B cell (primary cell): ENCODE results near the gene PFN4. TPM values are rescaled to one million over a fixed set of nuclear protein-coding genes. Genes with fewer than 3 reads are reported as not detected.

Experiments
- ATAC-seq: fragments of 200-7000 bp; cut with Tn5 transposase; one replicate; pipeline ENCODE4 v1.10.0; 2021; ENCODE audit warnings: low read depth, mild to moderate bottlenecking, moderate number of reproducible peaks, moderate library complexity
- CTCF ChIA-PET: fragments of 350-600 bp; sonication (Branson Sonifier 250); formaldehyde crosslinking; loops from one replicate; lab custom pipeline; 2021; ENCODE audit warnings: antibody characterized with exemption, inconsistent platforms; lab: Charles Lee
- POLR2A ChIA-PET: fragments of 350-600 bp; sonication (Branson Sonifier 250); formaldehyde crosslinking; loops from one replicate; lab custom pipeline; 2021; ENCODE audit warnings: antibody characterized with exemption; lab: Charles Lee
- DNase-seq: peaks from one replicate; pipeline ENCODE4 v3.0.0; 2013
- H2AFZ ChIP-seq: 2 replicates; pipeline ENCODE4 v1.6.1; 2012; ENCODE audit warnings: mild to moderate bottlenecking, low read depth, low read length; ENCODE audit not compliant: insufficient read depth, poor library complexity, severe bottlenecking
- H3K27ac ChIP-seq, 2 donors: 1 replicate in 1 of 2; 2 replicates in 1 of 2; pipeline ENCODE4 v1.5.1; 2012 to 2013; ENCODE audit warnings: low read length in 2 of 2, mild to moderate bottlenecking in 2 of 2, moderate library complexity in 1 of 2
- H3K27me3 ChIP-seq, 4 experiments: fragments of 200-600 bp in 1 of 4; sonication (generic) in 1 of 4; replicated peaks in 1 of 4; 1 replicate in 2 of 4; 2 replicates in 2 of 4; pipeline versions ENCODE4 v1.6.1 to v1.7.0; 2013 to 2016; ENCODE audit warnings: low read length in 3 of 4, mild to moderate bottlenecking in 2 of 4, mixed read lengths in 1 of 4, moderate library complexity in 1 of 4; ENCODE audit not compliant: insufficient read depth in 4 of 4, control insufficient read depth in 3 of 4; ENCODE audit errors: control extremely low read depth in 1 of 4
- H3K36me3 ChIP-seq, 2 experiments: replicated peaks in 1 of 2; 1 replicate in 1 of 2; 2 replicates in 1 of 2; pipeline versions ENCODE4 v1.6.1 to v1.7.1; 2013; ENCODE audit warnings: low read length in 1 of 2; ENCODE audit not compliant: insufficient read depth in 2 of 2, control insufficient read depth in 1 of 2; ENCODE audit errors: control extremely low read depth in 1 of 2, extremely low read depth in 1 of 2
- H3K4me1 ChIP-seq, 2 donors: fragments of 200-600 bp in 1 of 2; sonication (generic) in 1 of 2; 1 replicate in 1 of 2; 2 replicates in 1 of 2; pipeline versions ENCODE4 v1.5.1 to v1.6.1; 2013 to 2017; ENCODE audit warnings: low read length in 2 of 2; ENCODE audit not compliant: control insufficient read depth in 2 of 2, insufficient read depth in 2 of 2
- H3K4me2 ChIP-seq: replicated peaks from 2 replicates; pipeline ENCODE3; 2012; ENCODE audit warnings: mild to moderate bottlenecking, low read depth, low read length; ENCODE audit not compliant: poor library complexity, severe bottlenecking
- H3K4me3 ChIP-seq, 5 experiments: fragments of 200-600 bp in 1 of 5; sonication (generic) in 1 of 5; 1 replicate in 3 of 5; 2 replicates in 2 of 5; pipeline versions ENCODE4 v1.5.1 to v1.7.0; 2011 to 2016; ENCODE audit warnings: low read length in 4 of 5, mild to moderate bottlenecking in 4 of 5, low read depth in 2 of 5, control low read depth in 1 of 5, moderate library complexity in 1 of 5; ENCODE audit not compliant: insufficient read depth in 1 of 5; ENCODE audit errors: control extremely low read depth in 1 of 5, extremely low read depth in 1 of 5
- H3K79me2 ChIP-seq: fragments of 200-600 bp; sonication (generic); one replicate; pipeline ENCODE4 v1.6.0; 2016; ENCODE audit warnings: low read length; ENCODE audit not compliant: control insufficient read depth, insufficient read depth
- H3K9ac ChIP-seq: fragments of 200-600 bp; sonication (generic); 2 replicates; pipeline ENCODE4 v1.6.1; 2017; ENCODE audit warnings: mild to moderate bottlenecking, low read length, moderate library complexity
- H3K9me3 ChIP-seq, 3 donors: one replicate each; pipeline versions ENCODE4 v1.6.1 to v1.7.1; 2013; ENCODE audit warnings: low read length in 2 of 3; ENCODE audit not compliant: control insufficient read depth in 2 of 3, insufficient read depth in 1 of 3; ENCODE audit errors: control extremely low read depth in 1 of 3
- H4K20me1 ChIP-seq: 2 replicates; pipeline ENCODE4 v1.6.0; 2012; ENCODE audit warnings: mild to moderate bottlenecking, low read length; ENCODE audit not compliant: insufficient read depth, control insufficient read depth, poor library complexity, severe bottlenecking
- H3K27ac Mint-ChIP-seq: one replicate; pipeline ENCODE4 v1.8.0; 2021; ENCODE audit warnings: mixed read lengths
- H3K27me3 Mint-ChIP-seq: one replicate; pipeline ENCODE4 v1.8.0; 2021; ENCODE audit warnings: mixed read lengths
- H3K4me1 Mint-ChIP-seq: one replicate; pipeline ENCODE4 v1.8.0; 2021; ENCODE audit warnings: mixed read lengths
- H3K4me3 Mint-ChIP-seq: one replicate; pipeline ENCODE4 v1.8.0; 2021; ENCODE audit warnings: mixed read lengths
- H3K9me3 Mint-ChIP-seq: one replicate; pipeline ENCODE4 v1.8.0; 2022; ENCODE audit warnings: mixed read lengths; ENCODE audit not compliant: insufficient read depth
- CTCF ChIP-seq: fragments of 200-600 bp; IDR thresholded peaks from one replicate; pipeline ENCODE4 v1.8.0; 2022; ENCODE audit warnings: antibody characterized with exemption, mild to moderate bottlenecking
- EZH2 ChIP-seq: IDR thresholded peaks from 2 replicates; pipeline ENCODE4 v1.6.1; 2012; ENCODE audit warnings: borderline replicate concordance, low read depth, mild to moderate bottlenecking, moderate library complexity, low read length; ENCODE audit not compliant: insufficient read depth, poor library complexity, severe bottlenecking
- WGBS: methylation state at CpG from one replicate; pipeline ENCODE4 v1.1.5; 2013; ENCODE audit warnings: missing lambda C conversion rate; ENCODE audit not compliant: insufficient coverage; 5-methylcytosine and 5-hydroxymethylcytosine counted together
- intact Hi-C: fragments of 100-400 bp; cut with micrococcal nuclease; formaldehyde crosslinking; loops from one replicate; pipeline ENCODE4 v1.10.0; 2022
- polyA plus RNA-seq: library from polyadenylated mRNA; depleted of rRNA; stranded (reverse); fragments of >200 nt; gene quantifications from 2 replicates; pipeline ENCODE4 v1.2.3, GENCODE V29; 2012
- total RNA-seq, 2 donors: library from RNA; stranded (reverse); fragments of 120-200 nt in 1 of 2; gene quantifications; 1 replicate in 1 of 2; 2 replicates in 1 of 2; pipeline versions ENCODE4 v1.2.3 to v1.2.4, GENCODE V29; 2013 to 2022

PFN4 gene
- total and polyA plus RNA-seq, 2 donors (not counting 1 experiment from before 2014, with no cell fraction given): 0.13 to 0.39 TPM

- no peaks in the 10 kb centered on the region for H4K20me1 ChIP-seq
- Mint-ChIP-seq H3K4me3 (no peak overlapping the region), H3K27ac (no peak overlapping the region), H3K27me3 (no peaks in the 10 kb centered on the region), H3K4me1 (no peaks in the 10 kb centered on the region), H3K9me3 (peaks cover 3% of the 10 kb centered on the region)
- TF ChIP-seq EZH2 (no peak), CTCF (no peak)
- CTCF ChIA-PET: interaction anchor here (0.6 to 0.7 kb wide), 2 partner anchors 19 to 70 kb away, joined by 3 to 6 read pairs; no protein-coding TSS in a partner anchor
- peaks cover 0 to 8% (median 1%) of the 10 kb centered on the region in 3 donors for H3K9me3 ChIP-seq
- H3K36me3 ChIP-seq: no peaks in the 10 kb centered on the region
- intact Hi-C loops: no loop called here
- no peak overlapping the region for H3K4me3 ChIP-seq
- H2AFZ ChIP-seq: no peak overlapping the region
- no peak overlapping the region for H3K4me2 ChIP-seq
- H3K27me3 ChIP-seq: no peaks in the 10 kb centered on the region
- H3K79me2 ChIP-seq: peaks cover 9% of the 10 kb centered on the region
- H3K9ac ChIP-seq: no peak overlapping the region
- no peak for ATAC-seq
- no peaks in the 10 kb centered on the region for H3K4me1 ChIP-seq
- 100% methylated on average over 1 of the region's 3 CpGs for WGBS
- no peak for DNase-seq
- POLR2A ChIA-PET: no interaction called here
- H3K27ac ChIP-seq: no peak overlapping the region
Measured at GRCh38 chr2:24132543-24132942, 9.4 kb upstream of the PFN4 start.

GRCh38 chr2:24125956-24126355 lies 2.8 kb upstream of the PFN4 start:
- Histone ChIP-seq H3K27me3 (no peaks in the 10 kb centered on the region), H3K79me2 (no peaks in the 10 kb centered on the region), H3K36me3 (no peaks in the 10 kb centered on the region), H3K4me1 (peaks cover 5 to 18% of the 10 kb centered on the region in 2 donors), H3K9ac (no peak overlapping the region), H4K20me1 (no peaks in the 10 kb centered on the region), H3K9me3 (no peaks in the 10 kb centered on the region), H3K27ac (no peak overlapping the region), H3K4me3 (no peak overlapping the region), H3K4me2 (no peak overlapping the region), H2AFZ (no peak overlapping the region)
- no CpG with 5 or more reads among the region's 1 CpG for WGBS
- DNase-seq: no peak
- Mint-ChIP-seq H3K9me3 (no peaks in the 10 kb centered on the region), H3K4me1 (peaks cover 20% of the 10 kb centered on the region), H3K4me3 (no peak overlapping the region), H3K27ac (no peak overlapping the region), H3K27me3 (no peaks in the 10 kb centered on the region)
- intact Hi-C loops: no loop called here
- ATAC-seq: no peak
- TF ChIP-seq EZH2 (no peak), CTCF (no peak)
- CTCF ChIA-PET: interaction anchor here (2.6 kb wide), 1 partner anchor 42 kb away, joined by 23 read pairs; the partner anchor contains the start of gene TP53I3
- POLR2A ChIA-PET: no interaction called here
